Caco-2 (cell line): ENCODE results near the gene USP53. TPM values are rescaled to one million over a fixed set of nuclear protein-coding genes. Genes with fewer than 3 reads are reported as not detected.

Experiments
- BruUV-seq: library from RNA; stranded (reverse); fragments of 400-500 nt; replicated peaks from 2 replicates; lab custom pipeline; 2021; lab: Mats Ljungman, UMichigan
- CTCF ChIA-PET: fragments of 300-600 bp; sonication (Branson Sonifier 250); formaldehyde crosslinking; loops from one replicate; lab custom pipeline; 2022; ENCODE audit warnings: antibody characterized with exemption; lab: Charles Lee
- POLR2A ChIA-PET: fragments of 300-600 bp; sonication (Branson Sonifier 250); formaldehyde crosslinking; loops from one replicate; lab custom pipeline; 2022; ENCODE audit warnings: antibody characterized with exemption; lab: Charles Lee
- DNase-seq, 2 experiments: peaks; one replicate each; pipeline versions ENCODE4 v3.0.0 to v3.0.0-alpha.2; 2020 to 2022
- H3K27me3 ChIP-seq: replicated peaks from 2 replicates; pipeline ENCODE4 v1.6.0; 2011; ENCODE audit warnings: low read length; ENCODE audit not compliant: control insufficient read depth, insufficient read depth
- H3K36me3 ChIP-seq: 2 replicates; pipeline ENCODE4 v1.5.1; 2011; ENCODE audit warnings: low read length; ENCODE audit not compliant: control insufficient read depth, insufficient read depth
- H3K4me1 ChIP-seq: fragments of 250-450 bp; sonication (Bioruptor Pico); 2 replicates; pipeline ENCODE4 v1.5.1; 2020; ENCODE audit warnings: mild to moderate bottlenecking
- H3K4me3 ChIP-seq: 2 replicates; pipeline ENCODE4 v1.5.1; 2011; ENCODE audit warnings: low read depth, mild to moderate bottlenecking, control low read depth, low read length
- H3K9me3 ChIP-seq: fragments of 250-450 bp; sonication (Bioruptor Pico); 2 replicates; pipeline ENCODE4 v1.5.1; 2020; ENCODE audit warnings: mild to moderate bottlenecking, moderate library complexity
- H3K27ac Mint-ChIP-seq: one replicate; pipeline ENCODE4 v1.8.0; 2022; ENCODE audit warnings: mixed read lengths; ENCODE audit not compliant: unreplicated experiment
- H3K27me3 Mint-ChIP-seq: one replicate; pipeline ENCODE4 v1.8.0; 2022; ENCODE audit warnings: mixed read lengths; ENCODE audit not compliant: insufficient read depth, unreplicated experiment
- H3K36me3 Mint-ChIP-seq: one replicate; pipeline ENCODE4 v1.8.0; 2022; ENCODE audit warnings: mild to moderate bottlenecking, mixed read lengths; ENCODE audit not compliant: insufficient read depth, unreplicated experiment
- H3K4me1 Mint-ChIP-seq: one replicate; pipeline ENCODE4 v1.8.0; 2022; ENCODE audit warnings: low read depth, mixed read lengths; ENCODE audit not compliant: unreplicated experiment
- H3K4me3 Mint-ChIP-seq: one replicate; pipeline ENCODE4 v1.8.0; 2022; ENCODE audit warnings: mild to moderate bottlenecking, moderate library complexity, mixed read lengths; ENCODE audit not compliant: unreplicated experiment
- H3K9me3 Mint-ChIP-seq: one replicate; pipeline ENCODE4 v1.8.0; 2022; ENCODE audit warnings: mixed read lengths; ENCODE audit not compliant: unreplicated experiment
- intact Hi-C: fragments of 100-400 bp; cut with micrococcal nuclease; formaldehyde crosslinking; loops from one replicate; pipeline ENCODE4 v1.10.0; 2022; ENCODE audit not compliant: unreplicated experiment
- total RNA-seq: library from RNA; stranded (reverse); gene quantifications from 2 replicates; pipeline ENCODE4 v1.2.3, GENCODE V29; 2022
- TF ChIP-seq, protein P1 (sequence below), 2 experiments: fragments of 200-600 bp in 1 of 2; IDR thresholded peaks; 1 replicate in 1 of 2; 2 replicates in 1 of 2; pipeline versions ENCODE4 v1.5.1 to v1.8.0; 2011 to 2022; ENCODE audit warnings: antibody characterized with exemption in 1 of 2, control low read depth in 1 of 2, inconsistent platforms in 1 of 2, low read depth in 1 of 2, low read length in 1 of 2, mild to moderate bottlenecking in 1 of 2, moderate library complexity in 1 of 2; ENCODE audit not compliant: insufficient read depth in 1 of 2, severe bottlenecking in 1 of 2, unreplicated experiment in 1 of 2

USP53 gene
- total RNA-seq, 1 experiment from 2014 or later, result 49.3 TPM

- BruUV-seq, result no TSS peak
Observed at GRCh38 chr4:119303587-119304305, 91.2 kb downstream of the USP53 start.

GRCh38 chr4:119304431-119304830 is 91.9 kb downstream of the USP53 start:
- CTCF ChIA-PET, result no interaction called here
- Histone ChIP-seq H3K27me3 (no peaks in the 10 kb centered on the region), H3K9me3 (no peaks in the 10 kb centered on the region), H3K4me1 (no peaks in the 10 kb centered on the region), H3K4me3 (no peak overlapping the region), H3K36me3 (no peaks in the 10 kb centered on the region)
- Mint-ChIP-seq H3K4me1 (peaks cover 5% of the 10 kb centered on the region), H3K9me3 (no peaks in the 10 kb centered on the region), H3K4me3 (no peak overlapping the region), H3K27ac (no peak overlapping the region), H3K27me3 (no peaks in the 10 kb centered on the region), H3K36me3 (peaks cover 29% of the 10 kb centered on the region)
- no TSS peak for BruUV-seq
- POLR2A ChIA-PET, result no interaction called here
- DNase-seq, result no peak
- TF ChIP-seq, protein P1, sequence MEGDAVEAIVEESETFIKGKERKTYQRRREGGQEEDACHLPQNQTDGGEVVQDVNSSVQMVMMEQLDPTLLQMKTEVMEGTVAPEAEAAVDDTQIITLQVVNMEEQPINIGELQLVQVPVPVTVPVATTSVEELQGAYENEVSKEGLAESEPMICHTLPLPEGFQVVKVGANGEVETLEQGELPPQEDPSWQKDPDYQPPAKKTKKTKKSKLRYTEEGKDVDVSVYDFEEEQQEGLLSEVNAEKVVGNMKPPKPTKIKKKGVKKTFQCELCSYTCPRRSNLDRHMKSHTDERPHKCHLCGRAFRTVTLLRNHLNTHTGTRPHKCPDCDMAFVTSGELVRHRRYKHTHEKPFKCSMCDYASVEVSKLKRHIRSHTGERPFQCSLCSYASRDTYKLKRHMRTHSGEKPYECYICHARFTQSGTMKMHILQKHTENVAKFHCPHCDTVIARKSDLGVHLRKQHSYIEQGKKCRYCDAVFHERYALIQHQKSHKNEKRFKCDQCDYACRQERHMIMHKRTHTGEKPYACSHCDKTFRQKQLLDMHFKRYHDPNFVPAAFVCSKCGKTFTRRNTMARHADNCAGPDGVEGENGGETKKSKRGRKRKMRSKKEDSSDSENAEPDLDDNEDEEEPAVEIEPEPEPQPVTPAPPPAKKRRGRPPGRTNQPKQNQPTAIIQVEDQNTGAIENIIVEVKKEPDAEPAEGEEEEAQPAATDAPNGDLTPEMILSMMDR (IDR thresholded peaks at IDR 0.05; ENCODE audit: insufficient read depth in 1 of 2, low read depth in 1 of 2, low read length in 1 of 2, severe bottlenecking in 1 of 2, unreplicated experiment in 1 of 2), result no peak
- intact Hi-C loops, result loop anchor here (5.0 kb wide), 1 partner anchor 277 kb away; no protein-coding TSS in a partner anchor

More at GRCh38 chr4:119303587-119304305, 91.2 kb downstream of the USP53 start:
- ChIA-PET POLR2A (no interaction called here), CTCF (no interaction called here)
- no peaks in the 10 kb centered on the region for H3K4me1 ChIP-seq
- H3K9me3 ChIP-seq, result no peaks in the 10 kb centered on the region
- TF ChIP-seq, protein P1 (IDR thresholded peaks at IDR 0.05; ENCODE audit: insufficient read depth in 1 of 2, low read depth in 1 of 2, low read length in 1 of 2, severe bottlenecking in 1 of 2, unreplicated experiment in 1 of 2), result no peak
- no peak overlapping the region for H3K4me3 ChIP-seq
- no peaks in the 10 kb centered on the region for H3K27me3 ChIP-seq
- Mint-ChIP-seq H3K9me3 (no peaks in the 10 kb centered on the region), H3K4me3 (no peak overlapping the region), H3K27me3 (no peaks in the 10 kb centered on the region), H3K27ac (no peak overlapping the region), H3K36me3 (peaks cover 36% of the 10 kb centered on the region), H3K4me1 (peaks cover 5% of the 10 kb centered on the region)
- DNase-seq, result no peak
- H3K36me3 ChIP-seq, result no peaks in the 10 kb centered on the region
- intact Hi-C loops, result loop anchor here (5.0 kb wide), 1 partner anchor 276 kb away; no protein-coding TSS in a partner anchor

- Histone ChIP-seq H3K36me3 (no peaks in the 10 kb centered on the region), H3K9me3 (no peaks in the 10 kb centered on the region), H3K4me3 (no peak overlapping the region), H3K4me1 (no peaks in the 10 kb centered on the region), H3K27me3 (no peaks in the 10 kb centered on the region)
- DNase-seq, result no peak
- Mint-ChIP-seq H3K36me3 (no peaks in the 10 kb centered on the region), H3K4me1 (peaks cover 5% of the 10 kb centered on the region), H3K9me3 (no peaks in the 10 kb centered on the region), H3K4me3 (no peak overlapping the region), H3K27me3 (no peaks in the 10 kb centered on the region), H3K27ac (no peak overlapping the region)
- no TSS peak for BruUV-seq
- intact Hi-C loops, result no loop called here
- TF ChIP-seq, protein P1 (IDR thresholded peaks at IDR 0.05; ENCODE audit: insufficient read depth in 1 of 2, low read depth in 1 of 2, low read length in 1 of 2, severe bottlenecking in 1 of 2, unreplicated experiment in 1 of 2), result no peak
- ChIA-PET CTCF (no interaction called here), POLR2A (no interaction called here)
Observed at GRCh38 chr4:119307606-119308005, 95.1 kb downstream of the USP53 start.
